ENCODE data around the gene PKD2L1.

Gene PKD2L1

GRCh38 chr10:100357059-100357858, 27.2 kb upstream of the PKD2L1 start:
- no peak for DNase-seq (ENCODE audit: low spot score)
- CTCF ChIA-PET = interaction anchor here (0.7 kb wide), 1 partner anchor 635 kb away, joined by 5 read pairs; no protein-coding TSS in a partner anchor
- peak overlapping the region; percentile 66 for H3K27ac ChIP-seq
- POLR2A ChIA-PET (ENCODE audit: low non-redundant PET) = no interaction called here
- no peak for TF ChIP-seq CTCF (conservative IDR thresholded peaks at IDR 0.05; ENCODE audit: low read depth)

GRCh38 chr10:100356067-100357017, 26.3 kb upstream of the PKD2L1 start:
- ChIA-PET POLR2A (ENCODE audit: low non-redundant PET) (no interaction called here), CTCF (interaction anchor here (0.7 kb wide), 1 partner anchor 635 kb away, joined by 5 read pairs; no protein-coding TSS in a partner anchor)
- peak overlapping the region; percentile 66 for H3K27ac ChIP-seq
- DNase-seq (ENCODE audit: low spot score) = no peak
- TF ChIP-seq CTCF (conservative IDR thresholded peaks at IDR 0.05; ENCODE audit: low read depth) = no peak

GRCh38 chr10:100355086-100355485, 25.1 kb upstream of the PKD2L1 start:
- CTCF ChIA-PET = no interaction called here
- POLR2A ChIA-PET (ENCODE audit: low non-redundant PET) = interaction anchor here (0.6 kb wide), 1 partner anchor 168 kb away, joined by 3 read pairs; no protein-coding TSS in a partner anchor
- peak overlapping the region; percentile 58 for H3K27ac ChIP-seq
- no peak for TF ChIP-seq CTCF (conservative IDR thresholded peaks at IDR 0.05; ENCODE audit: low read depth)
- DNase-seq (ENCODE audit: low spot score) = no peak

GRCh38 chr10:100353770-100354485, 23.9 kb upstream of the PKD2L1 start:
- H3K27ac ChIP-seq = peak overlapping the region; percentile 58
- POLR2A ChIA-PET (ENCODE audit: low non-redundant PET) = no interaction called here

GRCh38 chr10:100350914-100351485, 21.0 kb upstream of the PKD2L1 start:
- DNase-seq (ENCODE audit: low spot score) = no peak
- CTCF ChIA-PET = interaction anchor here (0.8 kb wide), 1 partner anchor 82 kb away, joined by 5 read pairs; no protein-coding TSS in a partner anchor
- POLR2A ChIA-PET (ENCODE audit: low non-redundant PET) = interaction anchor here (0.8 to 0.9 kb wide), 2 partner anchors 23 to 32 kb away, joined by 4 to 7 read pairs; no protein-coding TSS in a partner anchor
- H3K27ac ChIP-seq = peak overlapping the region; percentile 64
- TF ChIP-seq CTCF (conservative IDR thresholded peaks at IDR 0.05; ENCODE audit: low read depth) = no peak

More at GRCh38 chr10:100353770-100354485, 23.9 kb upstream of the PKD2L1 start:
- CTCF ChIA-PET = interaction anchor here (0.6 kb wide), 1 partner anchor 79 kb away, joined by 6 read pairs; no protein-coding TSS in a partner anchor
- TF ChIP-seq CTCF (conservative IDR thresholded peaks at IDR 0.05; ENCODE audit: low read depth) = no peak
- DNase-seq (ENCODE audit: low spot score) = no peak

All from RWPE1 (cell line).